H1 (cell line): ENCODE measurements around the gene NOS1AP. TPM values are rescaled to one million over a fixed set of nuclear protein-coding genes. Genes with fewer than 3 reads are reported as not detected.

Experiments
- ASH2L ChIP-seq: fragments of 200-600, 300-600 bp; sonication (generic); IDR thresholded peaks from one replicate; pipeline ENCODE4 v1.7.1; 2017; ENCODE audit warnings: low read length
- HDAC6 ChIP-seq: IDR thresholded peaks from one replicate; pipeline ENCODE4 v1.7.1; 2012; ENCODE audit warnings: low read depth, mild to moderate bottlenecking, inconsistent platforms, low read length, moderate library complexity
- NANOG ChIP-seq: IDR thresholded peaks from 2 replicates; pipeline ENCODE4 v1.6.1; 2011; ENCODE audit warnings: low read length, low read depth, mild to moderate bottlenecking, inconsistent platforms; ENCODE audit not compliant: insufficient read depth, poor library complexity, severe bottlenecking
- RAD21 ChIP-seq, 2 experiments: IDR thresholded peaks in 1 of 2; conservative IDR thresholded peaks in 1 of 2; 2 replicates each; pipeline ENCODE4 v1.6.1; 2011; ENCODE audit warnings: low read depth in 2 of 2, low read length in 2 of 2, improper control_type of control experiment in 1 of 2, inconsistent platforms in 1 of 2, mild to moderate bottlenecking in 1 of 2, moderate library complexity in 1 of 2
- SRF ChIP-seq: IDR thresholded peaks from 2 replicates; pipeline ENCODE4 v1.6.1; 2011; ENCODE audit warnings: mild to moderate bottlenecking, low read depth, low read length, moderate library complexity
- polyA plus RNA-seq, 7 experiments: library from polyadenylated mRNA; depleted of rRNA in 3 of 7; stranded (reverse) in 5 of 7; unstranded in 2 of 7; fragments of >200 nt in 5 of 7; fragments of 200-250 nt in 2 of 7; gene quantifications; 1 replicate in 5 of 7; 2 replicates in 1 of 7; 4 replicates in 1 of 7; pipeline versions ENCODE4 v1.2.1 to v1.2.3, GENCODE V29; 2011 to 2013; ENCODE audit warnings: missing spikeins in 2 of 7, mixed read lengths in 2 of 7
- total RNA-seq: library from RNA; stranded (reverse); fragmentation: NEBNext Ultra II Directional; extraction: Animal tissue kit (Norgen Biotek cat#: 25700); gene quantifications from 2 replicates; pipeline ENCODE4 v1.2.1, GENCODE V29; 2021
- TF ChIP-seq, protein P1 (sequence below): IDR thresholded peaks from 2 replicates; pipeline ENCODE4 v1.6.1; 2012; ENCODE audit warnings: inconsistent platforms
- TF ChIP-seq, protein P2 (sequence below): IDR thresholded peaks from 2 replicates; pipeline ENCODE4 v1.6.1; 2011; ENCODE audit warnings: low read depth, mild to moderate bottlenecking, low read length; ENCODE audit not compliant: insufficient read depth

NOS1AP gene
- total and polyA plus RNA-seq, 2 of the 8 experiments (the other 6 are each of a cell fraction or from before 2014, with no cell fraction given), result 2.4 to 12.1 TPM

GRCh38 chr1:162191396-162192305 is 122.2 kb downstream of the NOS1AP start (continued):
- TF ChIP-seq ASH2L (no peak), NANOG (no peak), RAD21 (IDR thresholded peaks at IDR 0.05 in 1 of 2, conservative IDR thresholded peaks at IDR 0.05 in 1 of 2; ENCODE audit: low read depth in 2 of 2, low read length in 2 of 2) (no peak), HDAC6 (no peak), SRF (no peak)
- TF ChIP-seq, protein P1, sequence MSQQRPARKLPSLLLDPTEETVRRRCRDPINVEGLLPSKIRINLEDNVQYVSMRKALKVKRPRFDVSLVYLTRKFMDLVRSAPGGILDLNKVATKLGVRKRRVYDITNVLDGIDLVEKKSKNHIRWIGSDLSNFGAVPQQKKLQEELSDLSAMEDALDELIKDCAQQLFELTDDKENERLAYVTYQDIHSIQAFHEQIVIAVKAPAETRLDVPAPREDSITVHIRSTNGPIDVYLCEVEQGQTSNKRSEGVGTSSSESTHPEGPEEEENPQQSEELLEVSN, result no peak
- TF ChIP-seq, protein P2, sequence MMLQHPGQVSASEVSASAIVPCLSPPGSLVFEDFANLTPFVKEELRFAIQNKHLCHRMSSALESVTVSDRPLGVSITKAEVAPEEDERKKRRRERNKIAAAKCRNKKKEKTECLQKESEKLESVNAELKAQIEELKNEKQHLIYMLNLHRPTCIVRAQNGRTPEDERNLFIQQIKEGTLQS, result no peak
- TF ChIP-seq, all 59 proteins: peak for 0
